Astrocyte of the spinal cord (primary cell): ENCODE results near the gene TNFRSF8.
A peak's percentile ranks its signal among the peaks of the same experiment; 100 is the strongest.

Experiments
- DNase-seq: peaks from one replicate; pipeline ENCODE4 v3.0.0; 2011; ENCODE audit warnings: low read depth, low spot score
- H3K4me3 ChIP-seq: 2 replicates; pipeline ENCODE4 v1.5.1; 2011; ENCODE audit warnings: low read depth, mild to moderate bottlenecking, low read length, moderate library complexity
- in situ Hi-C: cut with HindIII; loops from 2 replicates; pipeline ENCODE4 v1.10.0; 2017; ENCODE audit warnings: low sequenced_read_pairs
- TF ChIP-seq, protein P1 (sequence below): IDR thresholded peaks from 2 replicates; pipeline ENCODE4 v1.5.1; 2012; ENCODE audit warnings: low read depth, mild to moderate bottlenecking, low read length, inconsistent platforms

The TNFRSF8 gene

DNA sequence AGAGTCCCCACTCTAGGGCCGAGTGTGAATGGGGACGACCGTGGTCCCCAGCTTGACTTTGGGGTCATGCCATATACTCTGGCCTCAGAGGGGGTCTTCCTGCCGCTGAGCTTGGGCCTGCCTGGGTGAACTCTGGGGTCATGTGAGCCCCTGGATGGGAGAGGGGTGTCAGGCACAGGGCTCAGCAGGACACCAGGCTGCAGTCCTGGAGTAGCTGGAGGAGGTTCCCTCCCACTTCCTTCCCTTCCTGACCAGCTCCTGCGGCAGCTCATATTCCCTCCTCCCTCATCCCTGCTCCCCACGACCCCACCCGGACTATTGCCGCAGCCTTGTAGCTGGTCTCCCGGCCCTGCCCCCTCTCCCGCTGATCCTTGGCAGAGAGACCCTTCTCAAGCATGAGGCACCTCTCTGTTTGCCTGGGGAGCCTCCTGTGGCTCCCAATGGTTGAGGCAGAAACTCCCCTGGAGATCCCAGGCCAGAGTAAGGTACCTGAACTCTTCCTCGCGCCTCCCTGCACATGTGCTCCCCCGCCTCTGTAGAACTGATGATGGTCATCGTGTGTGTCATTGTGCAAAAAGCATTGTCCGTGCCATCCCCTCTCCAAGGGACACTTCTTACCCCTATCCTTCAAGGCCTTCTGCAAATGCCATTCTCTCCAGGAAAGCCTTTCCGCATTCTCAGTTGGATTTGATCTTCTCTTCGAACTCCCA lies 105.5 kb downstream of the TNFRSF8 start:
- peak overlapping the region; percentile 53 for H3K4me3 ChIP-seq
- in situ Hi-C loops, result no loop called here
- no peak for DNase-seq
- TF ChIP-seq, protein P1, sequence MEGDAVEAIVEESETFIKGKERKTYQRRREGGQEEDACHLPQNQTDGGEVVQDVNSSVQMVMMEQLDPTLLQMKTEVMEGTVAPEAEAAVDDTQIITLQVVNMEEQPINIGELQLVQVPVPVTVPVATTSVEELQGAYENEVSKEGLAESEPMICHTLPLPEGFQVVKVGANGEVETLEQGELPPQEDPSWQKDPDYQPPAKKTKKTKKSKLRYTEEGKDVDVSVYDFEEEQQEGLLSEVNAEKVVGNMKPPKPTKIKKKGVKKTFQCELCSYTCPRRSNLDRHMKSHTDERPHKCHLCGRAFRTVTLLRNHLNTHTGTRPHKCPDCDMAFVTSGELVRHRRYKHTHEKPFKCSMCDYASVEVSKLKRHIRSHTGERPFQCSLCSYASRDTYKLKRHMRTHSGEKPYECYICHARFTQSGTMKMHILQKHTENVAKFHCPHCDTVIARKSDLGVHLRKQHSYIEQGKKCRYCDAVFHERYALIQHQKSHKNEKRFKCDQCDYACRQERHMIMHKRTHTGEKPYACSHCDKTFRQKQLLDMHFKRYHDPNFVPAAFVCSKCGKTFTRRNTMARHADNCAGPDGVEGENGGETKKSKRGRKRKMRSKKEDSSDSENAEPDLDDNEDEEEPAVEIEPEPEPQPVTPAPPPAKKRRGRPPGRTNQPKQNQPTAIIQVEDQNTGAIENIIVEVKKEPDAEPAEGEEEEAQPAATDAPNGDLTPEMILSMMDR, result no peak

DNA sequence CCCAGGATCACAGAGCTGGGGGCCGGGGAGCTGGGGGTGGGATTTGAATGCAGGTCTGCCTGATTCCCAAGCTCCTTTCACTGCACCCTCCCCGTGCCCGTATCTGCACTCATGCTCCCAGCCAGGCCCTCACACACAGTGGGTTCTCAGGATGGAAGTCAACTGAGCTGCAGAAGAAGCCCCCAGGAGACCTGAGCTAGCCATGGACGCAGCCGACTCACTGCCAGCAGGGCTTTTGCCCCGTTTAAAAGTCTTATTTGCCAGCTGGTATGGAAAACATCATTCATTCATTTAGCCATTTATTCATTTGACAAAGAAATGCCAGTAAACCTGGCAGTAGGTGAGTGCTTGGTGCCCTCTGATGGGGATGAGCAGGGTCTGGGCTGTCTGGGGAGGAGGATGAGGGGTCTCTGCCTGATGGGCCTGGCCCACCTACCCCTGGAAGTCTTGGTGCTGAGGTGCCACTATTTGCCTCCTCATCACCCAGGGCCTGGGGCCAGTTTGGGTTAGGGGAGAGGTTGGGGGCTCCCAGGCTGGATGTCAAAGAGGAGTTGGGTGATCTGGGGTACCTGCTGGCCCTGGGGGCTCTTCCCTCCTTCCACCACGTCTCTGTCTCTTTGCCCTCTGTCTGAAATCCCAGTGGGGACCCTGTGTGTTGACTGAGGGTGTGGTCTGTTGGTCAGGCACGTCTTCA lies 106.5 kb downstream of the TNFRSF8 start:
- DNase-seq, result no peak
- TF ChIP-seq, protein P1, result no peak
- in situ Hi-C loops, result no loop called here
- H3K4me3 ChIP-seq, result no peak overlapping the region

DNA sequence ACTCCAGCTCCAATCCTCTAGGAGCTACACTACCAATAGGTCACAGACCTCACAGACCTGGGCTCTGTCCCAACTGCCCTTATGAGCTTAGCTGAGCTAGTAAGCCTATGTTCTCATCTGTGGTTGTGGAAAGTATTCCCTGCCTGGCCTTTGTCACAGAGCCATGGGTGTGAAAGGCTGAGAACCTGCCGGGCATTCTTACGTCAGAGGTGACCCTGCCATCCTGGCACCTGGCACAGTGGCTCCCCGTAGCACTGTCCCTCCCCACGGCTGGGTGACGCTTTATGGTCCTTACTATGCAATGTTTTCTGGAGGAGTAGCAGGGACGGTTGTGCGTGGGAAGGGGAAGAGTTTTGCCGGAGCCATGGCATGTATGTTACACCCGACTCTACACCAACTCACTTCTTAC lies 107.2 kb downstream of the TNFRSF8 start:
- TF ChIP-seq, protein P1, result no peak
- no peak for DNase-seq
- no peak overlapping the region for H3K4me3 ChIP-seq
- in situ Hi-C loops, result no loop called here

DNA sequence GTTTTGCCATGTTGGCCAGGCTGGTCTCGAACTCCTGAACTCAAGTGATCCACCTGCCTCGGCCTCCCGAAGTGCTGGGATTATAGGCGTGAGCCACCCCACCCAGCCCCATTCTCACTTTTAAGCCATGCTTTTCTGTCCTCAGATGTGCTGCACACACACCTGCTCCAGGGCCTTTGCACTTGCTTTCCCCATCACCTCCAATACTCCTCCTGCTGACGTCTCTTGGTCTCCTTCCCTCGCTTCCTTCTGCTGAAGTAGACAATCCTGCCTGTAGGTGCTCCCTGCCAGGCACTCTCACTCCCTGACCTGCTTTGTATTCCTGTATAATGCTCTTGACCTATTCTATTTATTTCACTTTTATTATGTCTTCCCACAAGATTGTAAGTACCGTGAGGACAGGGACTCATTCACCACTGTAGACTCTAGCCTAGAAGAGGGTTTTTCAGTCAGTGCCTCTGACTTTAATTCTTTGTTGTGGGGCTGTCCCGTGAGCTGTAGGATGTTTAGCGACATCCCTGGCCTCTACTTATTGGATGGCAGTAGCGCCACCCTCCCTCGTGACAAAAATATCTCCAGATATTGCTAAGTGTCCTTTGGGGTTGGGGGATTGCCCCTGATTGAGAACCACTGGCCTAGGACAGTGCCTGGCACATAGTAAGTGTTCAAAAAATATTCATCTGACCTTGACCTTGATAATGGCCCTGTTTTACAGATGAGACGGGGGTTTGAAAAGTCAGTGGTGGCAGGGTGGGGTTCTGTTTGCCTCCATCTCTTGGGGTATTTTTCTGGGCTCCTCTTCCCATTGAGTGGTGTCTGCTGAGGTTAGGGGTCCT lies 108.3 kb downstream of the TNFRSF8 start:
- TF ChIP-seq, protein P1, result no peak
- no peak for DNase-seq
- H3K4me3 ChIP-seq, result no peak overlapping the region
- in situ Hi-C loops, result no loop called here

DNA sequence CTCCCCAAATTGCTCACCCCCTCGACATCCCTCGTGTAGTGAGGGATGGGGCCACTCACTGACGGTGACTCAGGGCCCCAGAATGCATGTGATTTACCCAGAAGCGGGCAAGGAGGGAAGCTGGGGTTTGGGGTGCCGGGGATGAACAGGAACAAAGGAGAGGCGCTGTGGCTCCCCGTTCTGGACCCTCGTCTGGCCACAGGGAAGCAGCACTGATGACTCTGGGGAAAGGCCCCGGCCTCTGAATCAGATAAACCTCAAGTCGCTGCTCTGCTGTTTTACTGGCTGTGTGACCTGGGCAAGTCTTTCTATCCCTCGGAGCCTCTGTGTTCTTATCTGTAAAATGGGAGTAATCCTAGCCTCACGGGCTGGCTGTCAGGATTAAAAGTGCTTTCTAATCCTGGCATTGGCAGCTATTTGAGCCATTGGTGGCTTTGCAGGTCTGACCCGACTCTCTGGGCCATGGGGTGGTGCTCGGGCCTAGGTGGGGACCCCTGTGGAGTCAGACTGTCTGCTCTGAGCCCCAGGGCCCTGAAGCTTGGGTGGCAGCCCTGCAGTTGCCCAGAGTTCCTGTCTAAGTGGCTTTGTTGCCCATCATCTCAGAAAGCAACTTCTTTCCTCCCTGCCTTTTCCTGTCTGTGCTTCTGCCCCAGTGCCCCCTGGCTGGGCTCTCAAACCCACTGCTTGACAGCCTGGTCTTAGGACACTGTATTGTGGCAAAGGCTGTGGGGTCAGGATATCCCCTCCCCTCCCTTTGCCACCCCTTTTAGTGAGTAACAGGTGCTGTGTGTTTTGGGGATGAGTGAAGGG lies 109.1 kb downstream of the TNFRSF8 start:
- no peak for DNase-seq
- TF ChIP-seq, protein P1, result no peak
- H3K4me3 ChIP-seq, result no peak overlapping the region
- in situ Hi-C loops, result no loop called here

DNA sequence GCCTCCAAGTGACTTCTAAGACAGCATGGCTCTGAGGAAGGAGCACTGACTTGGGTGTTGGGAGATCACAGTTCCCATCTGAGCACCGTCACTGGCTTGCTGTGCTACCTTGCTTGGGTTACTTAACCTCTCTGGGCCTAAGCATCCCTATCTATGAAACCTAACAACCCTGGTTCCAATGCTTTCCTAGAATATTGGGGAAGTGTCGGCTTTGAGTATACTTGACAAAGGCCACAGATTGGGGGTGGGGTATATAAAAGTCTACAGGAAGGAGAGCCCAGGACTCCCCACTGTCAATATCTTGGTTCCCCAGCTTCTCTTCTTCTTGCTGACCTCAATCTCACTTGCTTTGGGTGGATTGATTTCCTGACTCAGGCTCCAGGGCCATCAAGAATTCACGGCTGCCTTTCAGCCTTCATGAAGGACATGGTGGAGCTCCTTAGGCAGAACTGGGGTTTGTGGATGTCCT lies 110.0 kb downstream of the TNFRSF8 start:
- in situ Hi-C loops, result no loop called here
- no peak overlapping the region for H3K4me3 ChIP-seq
- TF ChIP-seq, protein P1, result no peak
- no peak for DNase-seq
